NCI-H146 treated with DMSO at 0.1 percent for 48 hours (cell line): ENCODE data around the gene FGF11.

Source experiments
- DNase-seq: peaks from one replicate; lab custom pipeline; 2025; ENCODE audit not compliant: unreplicated experiment; lab: John Stamatoyannopoulos, UW

The FGF11 gene

DNA sequence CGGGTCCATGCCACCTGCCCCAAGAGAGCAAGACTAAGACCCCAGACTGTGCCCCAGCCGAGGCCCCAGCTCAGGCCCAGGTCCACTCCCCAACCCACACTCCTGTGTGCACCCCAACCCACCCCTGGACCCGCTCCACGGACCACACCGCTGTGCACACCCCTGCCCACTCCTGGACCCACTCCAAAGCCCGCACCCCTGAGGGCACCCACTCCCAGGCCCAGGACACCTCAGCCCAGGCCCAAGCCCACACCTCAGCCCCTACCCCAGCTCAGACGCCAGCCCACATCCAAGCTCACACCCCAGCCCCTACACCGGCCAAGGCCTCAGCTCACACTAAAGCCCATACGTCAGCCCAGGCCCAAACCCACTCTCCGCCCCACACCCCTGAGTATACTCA lies 9.6 kb upstream of the FGF11 start:
- DNase-seq, result no peak

GRCh38 chr17:7431231-7431630 lies 8.1 kb upstream of the FGF11 start:
- DNase-seq, result no peak

- no peak for DNase-seq
Measured at GRCh38 chr17:7432296-7432695, 7.0 kb upstream of the FGF11 start.

DNA sequence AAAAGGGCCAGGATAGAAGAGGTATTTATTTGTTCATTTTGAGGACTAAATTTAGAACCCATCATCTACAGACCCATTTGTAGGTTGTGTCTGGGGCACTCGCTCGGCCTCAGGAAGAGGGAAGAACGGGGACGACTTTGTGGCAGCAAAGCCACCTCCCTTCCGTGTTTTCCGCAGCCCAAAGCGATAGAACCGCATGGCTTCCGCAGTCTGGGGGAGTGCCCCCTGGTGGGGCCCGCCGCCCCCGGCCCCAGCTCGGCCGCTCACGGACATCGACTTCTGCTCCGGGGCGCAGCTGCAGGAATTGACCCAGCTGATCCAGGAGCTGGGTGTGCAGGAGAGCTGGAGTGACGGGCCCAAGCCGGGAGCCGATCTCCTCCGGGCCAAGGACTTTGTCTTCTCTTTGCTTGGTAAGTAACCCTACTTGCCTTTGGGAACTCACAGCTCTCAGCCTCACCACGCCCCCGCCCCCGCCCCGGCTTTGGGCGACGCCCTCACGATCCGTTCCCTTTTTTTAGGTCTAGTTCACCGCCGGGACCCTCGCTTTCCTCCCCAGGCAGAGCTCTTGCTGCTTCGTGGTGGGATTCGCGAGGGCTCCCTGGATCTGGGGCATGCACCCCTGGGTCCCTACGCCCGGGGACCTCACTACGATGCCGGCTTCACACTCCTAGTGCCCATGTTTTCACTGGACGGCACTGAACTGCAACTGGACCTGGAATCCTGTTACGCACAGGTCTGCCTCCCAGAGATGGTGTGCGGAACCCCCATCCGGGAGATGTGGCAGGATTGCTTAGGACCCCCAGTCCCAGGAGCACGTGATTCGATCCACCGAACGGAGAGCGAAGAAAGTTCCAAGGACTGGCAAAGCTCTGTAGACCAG lies 3.4 kb upstream of the FGF11 start:
- no peak for DNase-seq

- DNase-seq, result no peak
Measured at GRCh38 chr17:7436556-7437368, 2.5 kb upstream of the FGF11 start.

DNA sequence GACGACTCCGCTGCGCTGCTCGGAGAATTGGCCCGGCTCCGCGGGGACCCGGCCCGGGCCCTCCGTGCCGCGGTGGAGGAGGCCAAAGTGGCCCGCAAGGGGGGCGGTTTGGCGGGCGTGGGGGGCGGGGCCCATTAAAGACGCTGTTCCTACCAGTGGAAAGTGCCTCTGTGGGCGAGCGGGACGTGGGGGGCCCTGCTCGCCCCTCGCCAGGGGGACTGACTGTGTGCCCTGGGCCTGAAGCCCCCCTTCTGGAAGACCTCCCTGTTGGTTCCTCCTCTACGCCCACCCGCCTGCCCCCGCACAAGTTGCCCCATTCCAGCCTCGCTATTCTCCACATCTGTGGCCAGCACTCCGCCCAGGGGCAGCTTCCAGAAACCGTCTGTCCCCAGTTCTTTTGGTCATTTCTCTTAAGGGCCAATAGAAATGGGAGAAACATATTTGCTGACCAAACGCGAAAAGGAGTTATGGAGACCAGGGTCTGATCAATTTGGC lies 1.9 kb upstream of the FGF11 start:
- no peak for DNase-seq

- no peak for DNase-seq
Measured at GRCh38 chr17:7437950-7438614, 1.2 kb upstream of the FGF11 start.

- DNase-seq, result no peak
Measured at GRCh38 chr17:7438656-7439460, 454 bp upstream of the FGF11 start.

GRCh38 chr17:7440113-7440833 lies 961 bp downstream of the FGF11 start:
- DNase-seq, result no peak

- DNase-seq, result no peak
Measured at GRCh38 chr17:7440834-7441195, 1.5 kb downstream of the FGF11 start.

GRCh38 chr17:7441266-7441665 lies 2.0 kb downstream of the FGF11 start:
- DNase-seq, result no peak

DNA sequence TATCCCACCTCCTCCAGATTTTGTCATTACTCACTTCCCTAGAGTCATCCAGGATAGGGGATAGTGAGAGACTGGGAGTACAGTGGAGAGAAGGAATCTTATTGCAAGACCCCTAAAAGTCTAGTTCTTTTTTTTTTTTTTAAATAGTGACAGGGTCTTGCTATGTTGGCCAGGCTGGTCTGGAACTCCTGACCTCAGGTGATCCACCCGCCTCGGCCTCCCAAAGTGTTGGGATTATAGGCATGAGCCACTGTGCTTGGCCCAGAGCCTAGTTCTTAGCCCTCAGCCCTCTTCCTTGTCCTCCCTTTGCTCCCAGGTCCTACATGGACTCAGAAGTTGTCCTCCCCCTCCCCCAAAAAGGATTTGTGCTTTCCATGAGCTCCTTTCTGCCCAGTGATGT lies 2.8 kb downstream of the FGF11 start:
- no peak for DNase-seq

GRCh38 chr17:7443499-7444485 lies 4.5 kb downstream of the FGF11 start:
- no peak for DNase-seq

DNA sequence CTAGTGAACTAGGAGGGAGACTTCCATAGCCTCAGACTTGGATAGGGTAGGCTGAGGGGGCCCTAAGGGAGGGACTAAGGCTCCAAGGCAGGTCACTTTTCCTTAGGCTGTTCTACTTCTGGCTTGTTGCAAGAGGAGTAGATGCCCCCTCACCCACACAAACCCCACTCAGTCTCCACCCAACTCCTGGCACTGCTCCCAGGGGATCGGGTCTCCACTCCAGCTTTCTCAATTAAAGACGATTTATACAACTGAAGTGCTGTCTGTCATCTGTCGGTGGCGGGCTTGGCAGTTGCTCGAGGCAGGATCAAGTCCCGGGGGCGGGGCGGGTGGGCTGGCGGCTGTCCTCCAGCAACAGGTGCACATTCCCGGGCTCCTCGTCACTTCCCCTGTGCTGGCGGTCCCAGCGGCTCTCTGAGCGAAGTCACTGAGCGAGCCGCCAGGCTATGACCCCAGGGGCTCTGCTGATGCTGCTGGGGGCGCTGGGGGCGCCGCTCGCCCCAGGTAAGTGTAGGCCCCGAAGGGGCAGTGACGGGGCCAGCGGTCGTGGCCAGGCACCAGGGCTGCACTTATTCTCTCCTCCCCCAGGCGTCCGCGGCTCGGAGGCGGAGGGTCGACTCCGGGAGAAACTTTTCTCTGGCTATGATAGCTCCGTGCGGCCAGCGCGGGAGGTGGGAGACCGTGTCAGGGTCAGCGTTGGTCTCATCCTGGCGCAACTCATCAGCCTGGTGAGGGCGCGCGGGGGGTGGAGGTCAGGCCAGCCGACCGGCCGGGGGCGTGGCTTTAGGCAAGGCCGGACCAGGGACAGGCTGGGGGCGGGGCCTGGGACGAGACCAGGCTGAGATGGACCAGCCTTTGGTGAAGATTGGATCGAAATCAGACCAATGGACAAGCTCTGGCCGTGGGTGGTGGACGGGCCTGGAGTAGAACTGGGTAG lies 5.6 kb downstream of the FGF11 start, which contains the start of gene CHRNB1:
Gene CHRNB1 (plus strand): TSS at position 380 of the 937 bp plus-strand sequence. CDS start 67 bp downstream, at position 447.
- DNase-seq, result no peak

DNA sequence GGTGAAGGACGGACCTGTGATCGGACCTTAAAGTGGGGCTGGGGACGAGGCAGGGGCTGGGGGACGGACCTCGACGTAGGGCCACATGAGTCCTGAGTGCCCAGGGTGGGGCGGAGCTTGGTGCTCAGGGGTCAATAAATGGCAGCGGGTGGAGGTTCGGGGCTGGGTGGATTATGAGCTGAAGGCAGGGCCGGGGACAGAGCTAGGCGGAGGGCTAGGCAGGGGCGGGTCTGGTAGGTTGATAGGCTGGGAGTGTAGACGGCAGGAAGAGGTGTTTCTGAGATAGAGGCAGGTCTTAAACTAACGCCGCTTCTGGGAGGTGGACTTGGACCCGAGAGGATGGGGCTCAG lies 6.3 kb downstream of the FGF11 start:
- DNase-seq, result no peak

- no peak for DNase-seq
Measured at GRCh38 chr17:7448461-7448860, 9.1 kb downstream of the FGF11 start.

DNA sequence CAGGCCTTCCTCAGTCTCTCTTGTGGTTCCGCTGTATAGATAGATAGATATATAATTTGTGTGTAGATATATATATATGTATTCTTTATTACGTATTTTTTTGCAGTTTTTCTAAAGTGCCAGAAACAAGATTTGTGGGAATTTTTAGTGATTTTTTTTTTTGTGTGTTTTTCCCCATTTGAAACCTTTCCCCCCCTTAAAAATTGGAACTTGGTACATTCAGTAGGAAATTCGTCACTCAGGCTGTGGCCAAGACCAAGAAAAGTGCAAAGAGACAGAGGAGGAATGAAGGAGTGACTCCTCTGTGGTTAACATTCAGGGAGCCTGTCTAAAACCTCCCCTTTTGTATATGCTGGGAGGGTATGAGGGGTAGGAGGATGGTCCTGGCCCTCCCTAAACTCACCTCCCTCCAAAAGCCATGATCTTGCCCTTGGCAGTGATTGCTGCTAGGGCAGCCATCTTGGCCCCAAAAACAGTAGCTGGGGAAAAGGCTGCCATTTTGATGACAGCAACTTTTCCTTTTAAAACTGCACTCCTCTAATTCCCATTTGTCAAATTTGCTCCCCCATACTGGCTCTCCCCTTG lies 20.7 kb downstream of the FGF11 start:
- DNase-seq, result no peak
